ENCODE measurements around the gene TBC1D12.
"Not testable (repeated sequence)": the region's sequence is repeated elsewhere in the genome, so short reads cannot be mapped to it uniquely, and the experiment has no call there.

The TBC1D12 gene

GRCh38 chr10:94456942-94457341 is 54.6 kb downstream of the TBC1D12 start:
- no peak for DNase-seq (ENCODE audit: low spot score)

- no peak for DNase-seq (ENCODE audit: low spot score)
These were observed 57.0 kb downstream of the TBC1D12 start for GRCh38 chr10:94459385-94459784.

- DNase-seq (ENCODE audit: low spot score) = no peak
These were observed 59.2 kb downstream of the TBC1D12 start for GRCh38 chr10:94461503-94461902.

GRCh38 chr10:94462130-94462529 is 59.8 kb downstream of the TBC1D12 start:
- DNase-seq (ENCODE audit: low spot score) = no peak

- DNase-seq (ENCODE audit: low spot score) = no peak
These were observed 63.3 kb downstream of the TBC1D12 start for GRCh38 chr10:94465684-94466083.

- DNase-seq (ENCODE audit: low spot score) = no peak
These were observed 79.1 kb downstream of the TBC1D12 start for GRCh38 chr10:94481410-94481809.

GRCh38 chr10:94483970-94484369 is 81.6 kb downstream of the TBC1D12 start:
- no peak for DNase-seq (ENCODE audit: low spot score)

GRCh38 chr10:94485094-94485493 is 82.8 kb downstream of the TBC1D12 start:
- DNase-seq (ENCODE audit: low spot score) = no peak

- DNase-seq (ENCODE audit: low spot score) = no peak
These were observed 85.2 kb downstream of the TBC1D12 start for GRCh38 chr10:94487575-94487974.

GRCh38 chr10:94489107-94489506 is 86.8 kb downstream of the TBC1D12 start:
- DNase-seq (ENCODE audit: low spot score) = no peak

- DNase-seq (ENCODE audit: low spot score) = no peak
These were observed 87.8 kb downstream of the TBC1D12 start for GRCh38 chr10:94489976-94490788.

GRCh38 chr10:94490789-94491039 is 88.4 kb downstream of the TBC1D12 start:
- DNase-seq (ENCODE audit: low spot score) = no peak

GRCh38 chr10:94493463-94493862 is 91.1 kb downstream of the TBC1D12 start:
- DNase-seq (ENCODE audit: low spot score) = no peak

- DNase-seq (ENCODE audit: low spot score) = no peak
These were observed 93.7 kb downstream of the TBC1D12 start for GRCh38 chr10:94496010-94496409.

GRCh38 chr10:94496646-94497045 is 94.3 kb downstream of the TBC1D12 start:
- DNase-seq (ENCODE audit: low spot score) = no peak

- DNase-seq (ENCODE audit: low spot score) = peak; percentile 10
These were observed 97.7 kb downstream of the TBC1D12 start for GRCh38 chr10:94500063-94500462.

- peak; percentile 52 for DNase-seq (ENCODE audit: low spot score)
These were observed 119.2 kb downstream of the TBC1D12 start for GRCh38 chr10:94521276-94522250.

GRCh38 chr10:94524146-94524545 is 121.8 kb downstream of the TBC1D12 start:
- no peak for DNase-seq (ENCODE audit: low spot score)

- no peak for DNase-seq (ENCODE audit: low spot score)
These were observed 122.4 kb downstream of the TBC1D12 start for GRCh38 chr10:94524711-94525110.

- DNase-seq (ENCODE audit: low spot score) = not testable (repeated sequence)
These were observed 129.2 kb downstream of the TBC1D12 start for GRCh38 chr10:94531550-94531949.

GRCh38 chr10:94533027-94533426 is 130.7 kb downstream of the TBC1D12 start:
- DNase-seq (ENCODE audit: low spot score) = no peak

- not testable (repeated sequence) for DNase-seq (ENCODE audit: low spot score)
These were observed 139.9 kb downstream of the TBC1D12 start for GRCh38 chr10:94542282-94542681.

GRCh38 chr10:94545391-94546048 is 143.2 kb downstream of the TBC1D12 start, which contains the start of gene HELLS:
Gene HELLS, plus strand, starts transcription at chr10:94545788. Its CDS starts 134 bp downstream, at chr10:94545922.
- peak; percentile 46 for DNase-seq (ENCODE audit: low spot score)

Data from pons (tissue), 1 donor.